Measurements from ENCODE around the gene PBX4.

DNA sequence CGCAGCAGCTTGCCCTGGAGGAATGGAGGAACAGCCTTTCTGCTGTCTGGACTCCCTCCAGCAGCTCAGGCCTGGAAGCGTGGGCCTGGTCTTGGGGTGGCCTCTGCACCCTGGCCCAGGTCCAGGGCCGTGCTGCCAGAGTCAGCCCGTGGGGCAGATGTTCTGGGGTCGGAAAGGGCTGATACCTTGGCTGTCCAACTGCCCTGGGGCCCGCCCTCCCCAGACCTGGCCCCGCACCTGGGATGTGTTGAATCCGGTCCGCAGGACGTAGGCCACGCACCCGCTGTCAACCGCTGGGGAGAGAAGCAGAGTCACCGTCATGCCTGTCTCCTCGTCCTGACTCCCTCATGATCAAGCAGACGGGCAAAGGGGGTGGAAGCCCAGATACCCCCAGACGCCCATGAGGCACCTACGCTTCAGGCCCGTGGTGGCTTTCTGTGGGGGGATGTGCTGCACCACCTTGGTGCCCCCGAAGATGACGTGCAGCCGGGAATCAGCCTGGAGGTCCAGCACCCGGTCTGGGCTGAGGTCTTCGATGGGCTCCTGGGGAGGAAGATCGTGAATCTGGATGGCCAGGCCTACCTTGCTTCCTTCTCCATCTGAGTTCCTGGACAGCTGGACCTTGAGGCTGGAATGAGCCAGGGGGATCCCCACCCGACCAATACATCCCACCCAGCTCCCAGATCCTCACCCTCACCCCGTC is 37.3 kb upstream of the PBX4 start:
- TF ChIP-seq, protein P1, sequence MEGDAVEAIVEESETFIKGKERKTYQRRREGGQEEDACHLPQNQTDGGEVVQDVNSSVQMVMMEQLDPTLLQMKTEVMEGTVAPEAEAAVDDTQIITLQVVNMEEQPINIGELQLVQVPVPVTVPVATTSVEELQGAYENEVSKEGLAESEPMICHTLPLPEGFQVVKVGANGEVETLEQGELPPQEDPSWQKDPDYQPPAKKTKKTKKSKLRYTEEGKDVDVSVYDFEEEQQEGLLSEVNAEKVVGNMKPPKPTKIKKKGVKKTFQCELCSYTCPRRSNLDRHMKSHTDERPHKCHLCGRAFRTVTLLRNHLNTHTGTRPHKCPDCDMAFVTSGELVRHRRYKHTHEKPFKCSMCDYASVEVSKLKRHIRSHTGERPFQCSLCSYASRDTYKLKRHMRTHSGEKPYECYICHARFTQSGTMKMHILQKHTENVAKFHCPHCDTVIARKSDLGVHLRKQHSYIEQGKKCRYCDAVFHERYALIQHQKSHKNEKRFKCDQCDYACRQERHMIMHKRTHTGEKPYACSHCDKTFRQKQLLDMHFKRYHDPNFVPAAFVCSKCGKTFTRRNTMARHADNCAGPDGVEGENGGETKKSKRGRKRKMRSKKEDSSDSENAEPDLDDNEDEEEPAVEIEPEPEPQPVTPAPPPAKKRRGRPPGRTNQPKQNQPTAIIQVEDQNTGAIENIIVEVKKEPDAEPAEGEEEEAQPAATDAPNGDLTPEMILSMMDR (IDR thresholded peaks at IDR 0.05): no peak
- no peak for TF ChIP-seq POLR2A (IDR thresholded peaks at IDR 0.05)
- TF ChIP-seq EP300 (IDR thresholded peaks at IDR 0.05): no peak

Data from tibial nerve (tissue), 4 donors.